ENCODE results near the gene PCBP4. TPM values are rescaled to one million over a fixed set of nuclear protein-coding genes. Genes with fewer than 3 reads are reported as not detected.

Gene PCBP4
- total RNA-seq, 1 experiment from 2014 or later, result 48.8 TPM

- TF ChIP-seq, protein P1, sequence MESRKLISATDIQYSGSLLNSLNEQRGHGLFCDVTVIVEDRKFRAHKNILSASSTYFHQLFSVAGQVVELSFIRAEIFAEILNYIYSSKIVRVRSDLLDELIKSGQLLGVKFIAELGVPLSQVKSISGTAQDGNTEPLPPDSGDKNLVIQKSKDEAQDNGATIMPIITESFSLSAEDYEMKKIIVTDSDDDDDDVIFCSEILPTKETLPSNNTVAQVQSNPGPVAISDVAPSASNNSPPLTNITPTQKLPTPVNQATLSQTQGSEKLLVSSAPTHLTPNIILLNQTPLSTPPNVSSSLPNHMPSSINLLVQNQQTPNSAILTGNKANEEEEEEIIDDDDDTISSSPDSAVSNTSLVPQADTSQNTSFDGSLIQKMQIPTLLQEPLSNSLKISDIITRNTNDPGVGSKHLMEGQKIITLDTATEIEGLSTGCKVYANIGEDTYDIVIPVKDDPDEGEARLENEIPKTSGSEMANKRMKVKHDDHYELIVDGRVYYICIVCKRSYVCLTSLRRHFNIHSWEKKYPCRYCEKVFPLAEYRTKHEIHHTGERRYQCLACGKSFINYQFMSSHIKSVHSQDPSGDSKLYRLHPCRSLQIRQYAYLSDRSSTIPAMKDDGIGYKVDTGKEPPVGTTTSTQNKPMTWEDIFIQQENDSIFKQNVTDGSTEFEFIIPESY (IDR thresholded peaks at IDR 0.05; ENCODE audit: extremely low read depth, insufficient replicate concordance, low read length), result no peak
Observed at GRCh38 chr3:51940648-51941462, 26.4 kb downstream of the PCBP4 start (continued).

- TF ChIP-seq SP1 (IDR thresholded peaks at IDR 0.05; ENCODE audit: low read depth) (no peak), RAD21 (IDR thresholded peaks at IDR 0.05; ENCODE audit: low read depth) (no peak), YY1 (IDR thresholded peaks at IDR 0.05; ENCODE audit: extremely low read depth, insufficient replicate concordance, low read depth, low read length) (no peak)
- TF ChIP-seq, protein P1 (IDR thresholded peaks at IDR 0.05; ENCODE audit: extremely low read depth, insufficient replicate concordance, low read length), result no peak
- Histone ChIP-seq H3K9me2 (ENCODE audit: insufficient read depth) (no peaks in the 10 kb centered on the region), H3K9ac (ENCODE audit: low read length) (no peak overlapping the region), H3K9me3 (ENCODE audit: control insufficient read depth in 1 of 2, insufficient read depth in 1 of 2, low read depth in 1 of 2, low read length in 2 of 2) (no peaks in the 10 kb centered on the region), H3K4me3 (replicated peaks in 1 of 2; ENCODE audit: low read depth in 1 of 2, low read length in 2 of 2) (no peak overlapping the region), H3K4me1 (ENCODE audit: control insufficient read depth in 1 of 2, insufficient read depth in 2 of 2, low read length in 2 of 2) (peaks cover 23 to 29% of the 10 kb centered on the region in 2 experiments), H4K20me1 (ENCODE audit: insufficient read depth) (0 out of 2 replicates have a peak, but pooled peaks cover 4% of the 10 kb centered on the region), H3K27ac (ENCODE audit: low read depth, low read length) (no peak overlapping the region), H3K27me3 (ENCODE audit: insufficient read depth, low read length) (no peaks in the 10 kb centered on the region), H3K36me3 (ENCODE audit: control insufficient read depth in 1 of 2, insufficient read depth in 2 of 2, low read length in 2 of 2) (peaks cover 23 to 51% of the 10 kb centered on the region in 2 experiments), H2AFZ (ENCODE audit: low read depth, low read length, poor library complexity, severe bottlenecking) (no peak overlapping the region), H3K4me2 (ENCODE audit: low read length) (no peak overlapping the region), H3K79me2 (ENCODE audit: insufficient read depth, low read length) (peaks cover 51% of the 10 kb centered on the region)
- ChIA-PET POLR2A (no interaction called here), CTCF (no interaction called here), RAD21 (ENCODE audit: low non-redundant PET in 1 of 2, low total read pairs in 2 of 2, uncharacterized antibody in 2 of 2, unreplicated experiment in 2 of 2) (no interaction called here)
- ATAC-seq (no peak), DNase-seq (ENCODE audit: low read depth, low spot score) (no peak)
- intact Hi-C loops (cut with micrococcal nuclease), result no loop called here
- no TSS peak for BruUV-seq (replicated peaks)
Observed at GRCh38 chr3:51938780-51939425, 28.4 kb downstream of the PCBP4 start.
